Activated CD4-positive, CD25-positive, alpha-beta regulatory T cell treated with anti-CD3 and anti-CD28 coated beads, Interleukin-2, amount 50 U/mL, for 24 hours (primary cell): ENCODE measurements around the gene TMEM120A.

ENCODE experiments used
- ATAC-seq, 2 donors: fragments of 150-1000 bp; cut with Tn5 transposase; one replicate each; pipeline ENCODE4 v1.10.0; 2021; ENCODE audit warnings: mild to moderate bottlenecking in 1 of 2, moderate library complexity in 1 of 2

Gene TMEM120A

GRCh38 chr7:75957021-75957736 is 37.2 kb downstream of the TMEM120A start:
- no peak for ATAC-seq

- ATAC-seq = no peak
These were observed 39.0 kb downstream of the TMEM120A start for GRCh38 chr7:75955331-75955955.

- no peak for ATAC-seq
These were observed 40.5 kb downstream of the TMEM120A start for GRCh38 chr7:75953931-75954330.

GRCh38 chr7:75953431-75953830 is 41.0 kb downstream of the TMEM120A start:
- no peak for ATAC-seq

GRCh38 chr7:75951506-75951905 is 42.9 kb downstream of the TMEM120A start:
- no peak for ATAC-seq

- ATAC-seq = no peak
These were observed 44.2 kb downstream of the TMEM120A start for GRCh38 chr7:75950111-75950681.

GRCh38 chr7:75948179-75948578 is 46.2 kb downstream of the TMEM120A start:
- ATAC-seq = no peak

- no peak for ATAC-seq
These were observed 48.1 kb downstream of the TMEM120A start for GRCh38 chr7:75946207-75946855.

- ATAC-seq = peak in 1 of 2 donors; percentile 24
These were observed 48.9 kb downstream of the TMEM120A start for GRCh38 chr7:75945297-75946168.

GRCh38 chr7:75944507-75944906 is 49.9 kb downstream of the TMEM120A start:
- no peak for ATAC-seq

- ATAC-seq = no peak
These were observed 50.5 kb downstream of the TMEM120A start for GRCh38 chr7:75943864-75944263.

- ATAC-seq = no peak
These were observed 55.5 kb downstream of the TMEM120A start for GRCh38 chr7:75938921-75939320.

- no peak for ATAC-seq
These were observed 56.2 kb downstream of the TMEM120A start for GRCh38 chr7:75937958-75938786.
